Astrocyte of the spinal cord (primary cell): Measurements from ENCODE around the gene DUSP22.

Source experiments
- DNase-seq: peaks from one replicate; pipeline ENCODE4 v3.0.0; 2011; ENCODE audit warnings: low read depth, low spot score
- H3K4me3 ChIP-seq: 2 replicates; pipeline ENCODE4 v1.5.1; 2011; ENCODE audit warnings: low read depth, mild to moderate bottlenecking, low read length, moderate library complexity
- in situ Hi-C: cut with HindIII; loops from 2 replicates; pipeline ENCODE4 v1.10.0; 2017; ENCODE audit warnings: low sequenced_read_pairs
- TF ChIP-seq, protein P1 (sequence below): IDR thresholded peaks from 2 replicates; pipeline ENCODE4 v1.5.1; 2012; ENCODE audit warnings: low read depth, mild to moderate bottlenecking, low read length, inconsistent platforms

DUSP22 gene

DNA sequence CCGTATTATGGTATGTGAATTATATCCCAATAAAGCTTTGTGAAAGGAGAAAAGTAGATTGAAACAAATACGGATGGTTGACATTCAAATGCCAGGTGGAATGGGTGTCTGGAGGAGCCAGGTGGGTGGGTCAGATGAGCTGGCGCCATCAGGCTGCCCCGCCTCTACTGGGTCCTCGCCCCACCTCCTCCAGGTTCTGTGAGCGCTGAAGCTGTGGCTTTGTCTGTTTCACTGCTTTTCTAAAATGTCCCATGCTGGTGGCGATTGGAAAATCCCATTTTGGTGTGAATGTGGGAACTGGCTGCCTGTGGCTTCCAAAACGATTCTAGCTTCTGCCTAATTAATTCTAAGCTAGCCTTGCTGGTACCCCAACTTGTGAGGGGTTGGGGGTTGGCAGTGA lies 16.5 kb downstream of the DUSP22 start:
- TF ChIP-seq, protein P1, sequence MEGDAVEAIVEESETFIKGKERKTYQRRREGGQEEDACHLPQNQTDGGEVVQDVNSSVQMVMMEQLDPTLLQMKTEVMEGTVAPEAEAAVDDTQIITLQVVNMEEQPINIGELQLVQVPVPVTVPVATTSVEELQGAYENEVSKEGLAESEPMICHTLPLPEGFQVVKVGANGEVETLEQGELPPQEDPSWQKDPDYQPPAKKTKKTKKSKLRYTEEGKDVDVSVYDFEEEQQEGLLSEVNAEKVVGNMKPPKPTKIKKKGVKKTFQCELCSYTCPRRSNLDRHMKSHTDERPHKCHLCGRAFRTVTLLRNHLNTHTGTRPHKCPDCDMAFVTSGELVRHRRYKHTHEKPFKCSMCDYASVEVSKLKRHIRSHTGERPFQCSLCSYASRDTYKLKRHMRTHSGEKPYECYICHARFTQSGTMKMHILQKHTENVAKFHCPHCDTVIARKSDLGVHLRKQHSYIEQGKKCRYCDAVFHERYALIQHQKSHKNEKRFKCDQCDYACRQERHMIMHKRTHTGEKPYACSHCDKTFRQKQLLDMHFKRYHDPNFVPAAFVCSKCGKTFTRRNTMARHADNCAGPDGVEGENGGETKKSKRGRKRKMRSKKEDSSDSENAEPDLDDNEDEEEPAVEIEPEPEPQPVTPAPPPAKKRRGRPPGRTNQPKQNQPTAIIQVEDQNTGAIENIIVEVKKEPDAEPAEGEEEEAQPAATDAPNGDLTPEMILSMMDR: no peak
- in situ Hi-C loops: no loop called here

DNA sequence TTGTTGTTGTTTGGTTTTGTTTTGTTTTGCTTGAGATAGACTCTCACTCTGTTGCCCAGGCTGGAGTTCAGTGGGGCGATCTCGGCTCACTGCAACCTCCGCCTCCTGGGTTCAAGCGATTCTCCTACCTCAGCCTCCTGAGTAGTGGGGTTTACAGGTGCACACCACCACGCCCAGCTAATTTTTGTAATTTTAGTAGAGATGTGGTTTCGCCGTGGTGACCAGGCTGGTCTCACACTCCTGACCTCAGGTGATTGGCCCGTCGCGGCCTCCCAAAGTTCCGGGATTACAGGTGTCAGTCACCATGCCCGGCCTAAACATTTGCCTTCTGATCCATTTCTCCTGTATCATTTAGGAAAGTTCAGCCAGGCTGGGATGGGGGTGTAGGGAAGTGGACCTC lies 17.7 kb downstream of the DUSP22 start:
- TF ChIP-seq, protein P1: no peak

More for the DNA sequence above, 16.5 kb downstream of the DUSP22 start:
- no peak for DNase-seq
- H3K4me3 ChIP-seq: no peak overlapping the region

DNA sequence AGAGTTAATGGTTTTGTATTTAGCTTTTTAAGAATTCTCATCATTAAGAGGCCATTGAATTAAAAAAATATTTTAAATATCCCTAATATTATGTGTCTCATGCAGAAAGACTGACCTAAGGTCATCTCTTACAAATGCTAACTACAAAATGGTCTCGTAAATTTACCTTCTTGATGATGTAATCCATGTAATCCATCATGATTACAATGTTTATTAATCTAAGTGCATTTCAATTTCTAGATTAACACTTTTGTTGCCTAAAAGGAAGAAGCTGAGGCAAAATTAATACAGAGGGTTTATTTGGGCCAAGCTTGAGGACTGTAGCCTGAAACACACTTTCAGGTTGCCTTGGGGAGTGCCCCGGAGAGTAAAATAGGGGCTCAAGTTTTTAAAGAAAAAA lies 18.4 kb downstream of the DUSP22 start:
- no peak overlapping the region for H3K4me3 ChIP-seq
- TF ChIP-seq, protein P1: no peak
- no peak for DNase-seq
- in situ Hi-C loops: no loop called here

More for the DNA sequence above, 17.7 kb downstream of the DUSP22 start:
- no peak for DNase-seq
- H3K4me3 ChIP-seq: no peak overlapping the region
- in situ Hi-C loops: no loop called here

DNA sequence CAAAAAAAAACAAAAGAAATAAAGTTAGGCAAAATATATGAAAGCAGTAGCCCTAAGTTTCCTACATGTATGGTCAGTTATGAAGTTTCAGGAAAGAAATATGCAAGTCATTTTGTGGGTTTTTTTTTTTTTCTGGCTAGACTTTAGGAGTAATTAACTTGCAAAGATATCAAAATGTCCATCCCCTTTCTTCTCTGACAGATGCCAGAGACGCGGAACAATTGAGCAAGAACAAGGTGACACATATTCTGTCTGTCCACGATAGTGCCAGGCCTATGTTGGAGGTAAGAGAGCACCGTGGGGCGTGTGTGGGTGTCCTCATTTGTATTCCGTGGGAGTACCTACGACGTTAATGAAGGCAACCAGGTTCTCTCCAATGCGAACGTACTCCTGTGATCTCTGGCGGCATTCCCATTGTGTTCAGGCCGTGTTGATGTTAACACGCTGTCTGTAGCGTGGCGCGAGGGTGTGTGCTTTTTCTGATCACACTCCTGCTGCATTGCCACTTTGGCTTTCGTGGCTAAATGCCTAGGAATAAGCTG lies 19.5 kb downstream of the DUSP22 start:
- in situ Hi-C loops: no loop called here
- DNase-seq: no peak
- TF ChIP-seq, protein P1: no peak
- H3K4me3 ChIP-seq: no peak overlapping the region

DNA sequence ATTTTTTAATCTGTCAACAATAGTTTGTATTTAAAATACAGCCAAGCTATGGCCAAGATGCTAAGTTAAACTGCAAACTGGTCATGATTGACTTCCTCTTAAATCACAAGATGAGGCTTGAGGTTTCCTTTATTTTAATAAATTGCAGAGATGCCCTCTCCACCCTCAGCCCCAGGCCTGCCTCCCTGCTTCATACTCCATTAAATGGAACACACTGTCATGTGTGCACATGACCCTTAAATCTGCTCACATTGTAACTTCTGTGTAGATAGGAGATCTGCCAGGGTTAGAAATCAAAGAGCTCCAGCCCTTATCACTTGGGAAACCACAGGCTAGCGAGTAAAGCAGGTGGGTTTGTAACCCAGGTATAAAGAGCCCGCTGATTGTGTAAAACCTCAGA lies 20.8 kb downstream of the DUSP22 start:
- DNase-seq: no peak
- H3K4me3 ChIP-seq: no peak overlapping the region
- TF ChIP-seq, protein P1: no peak
- in situ Hi-C loops: no loop called here

DNA sequence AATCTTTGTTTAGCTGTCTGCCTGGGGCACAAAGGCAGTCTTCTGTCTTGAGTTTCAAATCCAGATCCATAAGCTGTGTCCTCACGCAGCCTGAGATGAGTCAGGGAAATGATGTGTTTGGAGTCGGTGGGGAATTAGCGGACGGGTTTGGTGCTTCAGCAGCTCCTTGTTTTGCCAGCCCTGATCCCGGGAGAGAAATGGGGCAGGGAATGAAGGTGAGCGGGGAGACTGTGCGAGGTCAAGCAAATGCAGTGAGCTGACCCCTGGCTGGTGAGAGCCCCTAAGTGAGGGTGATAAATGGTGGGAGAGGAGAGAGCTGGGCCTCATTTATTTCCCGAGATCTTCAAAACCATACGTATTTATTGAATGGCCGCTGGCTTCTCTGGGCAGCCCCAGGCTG lies 21.6 kb downstream of the DUSP22 start:
- H3K4me3 ChIP-seq: no peak overlapping the region
- TF ChIP-seq, protein P1: no peak
- DNase-seq: no peak
- in situ Hi-C loops: no loop called here

DNA sequence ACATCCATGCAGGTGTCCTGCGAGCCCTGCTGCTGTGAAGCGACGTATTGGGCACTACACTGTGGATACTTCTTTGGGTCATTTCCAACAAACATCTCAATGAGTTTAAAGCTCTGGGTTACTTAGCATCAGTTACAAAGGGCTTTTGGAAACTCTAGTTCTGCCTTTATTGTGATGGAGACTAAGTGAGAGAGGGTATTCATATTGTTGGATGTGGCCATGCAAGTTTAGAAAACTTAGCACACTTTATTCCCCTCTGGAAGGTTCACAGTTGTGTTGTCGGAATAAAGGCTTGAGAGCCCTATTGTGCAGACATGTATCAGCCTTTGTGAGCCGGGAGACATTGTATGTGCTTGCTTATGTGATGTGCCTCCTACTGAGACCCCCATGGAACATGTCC lies 22.1 kb downstream of the DUSP22 start:
- in situ Hi-C loops: no loop called here
- H3K4me3 ChIP-seq: no peak overlapping the region
- no peak for DNase-seq
- TF ChIP-seq, protein P1: no peak
